Left lung (tissue), 10 donors: ENCODE measurements around the gene SERPINE1. TPM values are rescaled to one million over a fixed set of nuclear protein-coding genes. Genes with fewer than 3 reads are reported as not detected.

ENCODE experiments used
- ATAC-seq: fragments of 200-7000 bp; cut with Tn5 transposase; one replicate; pipeline ENCODE4 v1.9.1; 2020; ENCODE audit warnings: moderate library complexity
- DNase-seq, 4 donors: peaks; one replicate each; pipeline ENCODE4 v3.0.0-alpha.2; 2013 to 2020
- H3K27ac ChIP-seq, 2 donors: fragments of 200-600 bp; sonication (generic) in 1 of 2; one replicate each; pipeline versions ENCODE4 v1.5.0 to v1.8.0; 2020 to 2021
- H3K27me3 ChIP-seq, 2 donors: fragments of 200-600 bp; sonication (generic) in 1 of 2; one replicate each; pipeline versions ENCODE4 v1.5.0 to v1.8.0; 2020 to 2021
- H3K36me3 ChIP-seq, 2 donors: fragments of 200-600 bp; sonication (generic) in 1 of 2; one replicate each; pipeline versions ENCODE4 v1.5.0 to v1.8.0; 2020 to 2021
- H3K4me1 ChIP-seq, 2 donors: fragments of 200-600 bp; one replicate each; pipeline ENCODE4 v1.8.0; 2021
- H3K4me3 ChIP-seq, 2 donors: fragments of 200-600 bp; sonication (generic) in 1 of 2; one replicate each; pipeline versions ENCODE4 v1.5.0 to v1.8.0; 2020 to 2021; ENCODE audit warnings: mild to moderate bottlenecking in 1 of 2
- H3K9me3 ChIP-seq, 2 donors: fragments of 200-600 bp; sonication (generic) in 1 of 2; one replicate each; pipeline versions ENCODE4 v1.5.0 to v1.8.0; 2020 to 2021
- CTCF ChIP-seq, 2 donors: fragments of 200-600 bp; sonication (generic) in 1 of 2; IDR thresholded peaks; one replicate each; pipeline versions ENCODE4 v1.5.0 to v1.8.0; 2021; ENCODE audit warnings: antibody characterized with exemption in 2 of 2
- intact Hi-C, 2 donors: fragments of 100-400 bp; cut with DNase I; formaldehyde crosslinking; loops; one replicate each; pipeline versions ENCODE4 v1.11.2 to v1.14.2; 2022
- polyA plus RNA-seq, 6 donors: library from polyadenylated mRNA; unstranded; fragments of 120-200 nt; gene quantifications; one replicate each; pipeline ENCODE4 v1.2.1, GENCODE V29; 2013; ENCODE audit not compliant: insufficient read length in 6 of 6
- total RNA-seq, 2 donors: library from RNA; stranded (reverse); fragmentation: NEBNext Ultra II Directional; extraction: Animal tissue kit (Norgen Biotek cat#: 25700); gene quantifications; one replicate each; pipeline ENCODE4 v1.2.1, GENCODE V29; 2021
- donor health status: DM: no; HTN: yes; CAD: no.
- donor health status: DM: no; HTN: no; CAD: no.

Gene SERPINE1
- total and polyA plus RNA-seq, 8 donors, result 2.5 to 80.5 (median 3.9) TPM

DNA sequence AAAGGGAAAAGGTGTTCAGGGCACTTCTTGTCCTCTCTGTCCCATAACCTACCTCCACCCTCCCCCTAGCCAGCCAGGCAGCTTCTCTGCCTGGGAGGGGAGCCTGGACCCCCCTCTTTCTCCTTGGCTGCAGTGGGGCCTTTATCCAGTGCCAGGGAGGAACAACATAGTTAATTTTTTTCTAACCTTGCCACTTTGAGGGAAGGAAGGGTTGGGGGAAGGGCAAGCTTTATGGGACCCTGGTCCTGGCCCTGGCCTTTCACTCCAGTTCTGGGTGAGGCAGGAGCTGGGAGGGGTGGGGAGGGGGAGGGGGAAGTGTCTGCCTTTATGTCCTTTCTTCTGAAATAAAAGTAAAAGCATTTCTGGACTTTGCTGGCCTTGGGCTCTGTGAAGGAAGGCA, 34.0 kb downstream of the SERPINE1 start:
- intact Hi-C loops, result no loop called here
- H3K27ac ChIP-seq, result no peak overlapping the region
- peaks cover 36 to 52% of the 10 kb centered on the region in 2 donors for H3K27me3 ChIP-seq
- ATAC-seq (no peak), DNase-seq (no peak)
- peaks cover 0 to 47% of the 10 kb centered on the region in 2 donors for H3K36me3 ChIP-seq
- no peak overlapping the region for H3K4me3 ChIP-seq
- H3K4me1 ChIP-seq, result peaks cover 14 to 39% of the 10 kb centered on the region in 2 donors
- no peaks in the 10 kb centered on the region for H3K9me3 ChIP-seq
- no peak for TF ChIP-seq CTCF (IDR thresholded peaks at IDR 0.05)

GRCh38 chr7:101161692-101162471, 35.0 kb downstream of the SERPINE1 start:
- no peak overlapping the region for H3K4me3 ChIP-seq
- no peak overlapping the region for H3K27ac ChIP-seq
- DNase-seq (no peak), ATAC-seq (no peak)
- intact Hi-C loops, result no loop called here
- H3K9me3 ChIP-seq, result no peaks in the 10 kb centered on the region
- peaks cover 0 to 43% of the 10 kb centered on the region in 2 donors for H3K36me3 ChIP-seq
- peaks cover 43 to 62% of the 10 kb centered on the region in 2 donors for H3K27me3 ChIP-seq
- H3K4me1 ChIP-seq, result peaks cover 14 to 43% of the 10 kb centered on the region in 2 donors
- no peak for TF ChIP-seq CTCF (IDR thresholded peaks at IDR 0.05)

GRCh38 chr7:101162551-101163278, 35.8 kb downstream of the SERPINE1 start:
- Histone ChIP-seq H3K27ac (no peak overlapping the region), H3K36me3 (peaks cover 0 to 35% of the 10 kb centered on the region in 2 donors), H3K9me3 (no peaks in the 10 kb centered on the region), H3K27me3 (peaks cover 51 to 70% of the 10 kb centered on the region in 2 donors), H3K4me1 (peaks cover 14 to 43% of the 10 kb centered on the region in 2 donors), H3K4me3 (peak overlapping the region; percentile 15 to 33)
- DNase-seq (peak in 2 of 4 donors; percentile 74 to 83), ATAC-seq (peak; percentile 25)
- no peak for TF ChIP-seq CTCF (IDR thresholded peaks at IDR 0.05)
- intact Hi-C loops, result no loop called here

- Histone ChIP-seq H3K27ac (no peak overlapping the region), H3K9me3 (no peaks in the 10 kb centered on the region), H3K36me3 (peaks cover 0 to 27% of the 10 kb centered on the region in 2 donors), H3K4me3 (peak overlapping the region; percentile 15 to 33), H3K27me3 (peaks cover 57 to 78% of the 10 kb centered on the region in 2 donors), H3K4me1 (peaks cover 14 to 43% of the 10 kb centered on the region in 2 donors)
- DNase-seq (peak in 1 of 4 donors; percentile 84), ATAC-seq (no peak)
- intact Hi-C loops, result no loop called here
- no peak for TF ChIP-seq CTCF (IDR thresholded peaks at IDR 0.05)
Observed at GRCh38 chr7:101163279-101164070, 36.6 kb downstream of the SERPINE1 start.
